Esophagus muscularis mucosa (tissue), 3 donors: ENCODE measurements around the gene ZC3H10.

Source experiments
- POLR2AphosphoS5 ChIP-seq, 2 donors: sonication (generic); formaldehyde crosslinking; IDR thresholded peaks; one replicate each; pipeline ENCODE4 v1.6.1; 2017; ENCODE audit warnings: antibody characterized with exemption in 2 of 2
- TF ChIP-seq, protein P1 (sequence below), 3 experiments: fragments of 200-600 bp in 2 of 3; fragments of 450-650 bp in 1 of 3; sonication (generic) in 2 of 3; IDR thresholded peaks; one replicate each; pipeline ENCODE4 v1.5.1; 2017 to 2019; ENCODE audit warnings: antibody characterized with exemption in 3 of 3, mild to moderate bottlenecking in 2 of 3, moderate library complexity in 1 of 3

GRCh38 chr12:56120158-56120846, 2.2 kb downstream of the ZC3H10 start:
- TF ChIP-seq POLR2AphosphoS5 (IDR thresholded peaks at IDR 0.05), result no peak
- TF ChIP-seq, protein P1, sequence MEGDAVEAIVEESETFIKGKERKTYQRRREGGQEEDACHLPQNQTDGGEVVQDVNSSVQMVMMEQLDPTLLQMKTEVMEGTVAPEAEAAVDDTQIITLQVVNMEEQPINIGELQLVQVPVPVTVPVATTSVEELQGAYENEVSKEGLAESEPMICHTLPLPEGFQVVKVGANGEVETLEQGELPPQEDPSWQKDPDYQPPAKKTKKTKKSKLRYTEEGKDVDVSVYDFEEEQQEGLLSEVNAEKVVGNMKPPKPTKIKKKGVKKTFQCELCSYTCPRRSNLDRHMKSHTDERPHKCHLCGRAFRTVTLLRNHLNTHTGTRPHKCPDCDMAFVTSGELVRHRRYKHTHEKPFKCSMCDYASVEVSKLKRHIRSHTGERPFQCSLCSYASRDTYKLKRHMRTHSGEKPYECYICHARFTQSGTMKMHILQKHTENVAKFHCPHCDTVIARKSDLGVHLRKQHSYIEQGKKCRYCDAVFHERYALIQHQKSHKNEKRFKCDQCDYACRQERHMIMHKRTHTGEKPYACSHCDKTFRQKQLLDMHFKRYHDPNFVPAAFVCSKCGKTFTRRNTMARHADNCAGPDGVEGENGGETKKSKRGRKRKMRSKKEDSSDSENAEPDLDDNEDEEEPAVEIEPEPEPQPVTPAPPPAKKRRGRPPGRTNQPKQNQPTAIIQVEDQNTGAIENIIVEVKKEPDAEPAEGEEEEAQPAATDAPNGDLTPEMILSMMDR (IDR thresholded peaks at IDR 0.05), result no peak
